Hypothalamus (tissue), 51 donors: ENCODE measurements around the gene FAM3A.

Experiments
- DNase-seq, 51 donors: peaks; one replicate each; lab custom pipeline; 2025; lab: John Stamatoyannopoulos, UW

FAM3A gene

GRCh38 chrX:154535892-154536291 is 19.9 kb upstream of the FAM3A start:
- no peak for DNase-seq

DNA sequence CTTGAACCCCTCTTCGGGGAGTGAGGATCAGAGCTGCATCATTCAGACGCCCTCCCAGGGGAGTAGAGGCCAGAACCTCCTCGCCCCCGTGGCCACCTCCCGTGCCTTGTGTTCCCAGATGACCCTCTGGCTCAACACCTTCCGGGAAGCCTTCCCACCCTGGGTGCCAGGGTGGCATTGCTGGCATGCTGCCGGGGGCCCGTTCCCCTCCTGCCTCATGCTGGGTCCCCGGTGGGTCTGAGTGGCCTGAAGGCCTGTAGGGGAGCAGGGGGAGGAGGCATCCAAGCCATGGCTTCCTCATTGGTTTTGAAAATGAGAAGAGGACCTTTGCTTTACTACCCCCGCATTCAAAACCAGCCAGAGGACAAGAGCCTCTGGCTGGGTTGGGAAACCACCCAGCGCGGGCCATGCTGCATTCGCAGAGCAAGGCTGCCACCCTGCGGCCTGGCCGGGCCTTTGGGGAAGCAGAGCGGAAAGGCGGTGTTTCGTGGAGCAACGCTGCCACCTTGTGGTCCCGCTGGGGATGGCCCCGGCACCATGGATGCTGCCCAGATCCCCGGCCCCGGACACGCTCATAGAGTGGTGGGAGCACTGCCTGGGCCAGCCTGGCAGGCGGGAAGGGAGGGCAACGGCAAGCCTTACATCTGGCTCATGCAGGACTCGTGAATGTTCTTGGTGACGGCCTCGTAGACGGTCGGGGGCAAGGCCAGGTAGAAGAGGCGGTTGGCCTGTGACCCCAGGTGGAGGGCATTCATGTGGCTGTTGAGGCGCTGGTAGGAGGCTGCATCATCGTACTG is 18.7 kb upstream of the FAM3A start:
- DNase-seq, result peak in 50 of 51 donors; percentile 5 to 91 (median 74)

DNA sequence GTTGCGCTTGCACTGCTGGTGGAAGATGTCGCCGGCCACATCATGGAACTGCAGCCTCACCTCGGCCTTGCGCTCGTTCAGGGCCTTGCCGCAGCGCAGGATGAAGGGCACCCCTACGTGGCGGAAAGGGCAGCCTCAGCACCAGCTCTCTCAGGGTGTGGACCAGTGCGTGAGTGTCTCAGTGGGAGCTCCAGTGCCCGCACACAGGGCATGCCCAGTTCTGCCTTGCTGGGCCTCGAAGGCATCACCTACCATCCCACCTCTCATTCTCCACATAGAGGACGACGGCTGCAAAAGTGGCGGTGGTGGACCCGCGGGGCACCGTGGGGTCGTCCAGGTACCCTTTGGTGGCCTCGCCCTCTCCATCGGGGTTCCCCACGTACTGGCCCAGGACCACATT is 16.7 kb upstream of the FAM3A start:
- no peak for DNase-seq

DNA sequence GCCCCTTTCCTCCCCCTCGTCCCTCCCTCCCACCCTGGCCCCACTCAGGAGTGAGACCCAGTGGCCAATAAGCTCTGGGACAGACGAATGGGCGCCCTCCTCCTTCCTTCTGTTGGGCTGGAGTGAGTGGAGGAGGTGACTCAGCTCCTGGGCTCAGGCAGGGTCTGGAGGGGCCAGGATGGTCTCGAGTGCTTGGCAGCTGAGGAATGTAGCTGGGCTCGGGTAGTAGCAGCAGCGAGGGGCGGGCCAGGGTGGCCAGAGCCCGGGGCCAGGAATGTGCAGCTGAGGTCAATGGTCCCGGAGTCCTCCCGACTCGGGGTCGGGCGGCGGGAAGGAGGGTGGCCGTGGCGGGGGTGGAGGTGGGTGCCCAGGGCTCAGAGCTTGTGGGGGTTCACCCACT is 15.6 kb upstream of the FAM3A start:
- peak in 2 of 51 donors; percentile 7 to 56 for DNase-seq

DNA sequence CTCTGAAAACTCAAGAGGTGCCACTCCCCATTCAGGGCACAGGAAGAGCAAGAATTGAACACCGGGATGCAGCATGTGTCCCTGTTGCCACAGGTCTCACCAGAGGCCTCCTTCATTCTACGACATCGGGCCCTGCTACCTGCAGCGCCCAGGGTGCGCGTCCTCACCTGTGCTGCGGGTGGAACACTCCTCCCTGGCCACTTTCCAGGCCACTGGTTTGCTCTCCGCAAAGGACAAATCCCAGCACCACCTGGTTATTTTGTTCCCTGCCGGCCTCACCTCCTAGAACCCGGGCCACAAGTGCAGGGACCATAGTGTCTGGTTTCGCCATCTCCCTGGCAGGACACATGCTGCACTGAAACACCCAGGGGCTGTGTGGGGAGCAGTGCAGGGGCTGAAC is 14.3 kb upstream of the FAM3A start:
- DNase-seq, result no peak

GRCh38 chrX:154529206-154529612 is 13.2 kb upstream of the FAM3A start:
- no peak for DNase-seq

DNA sequence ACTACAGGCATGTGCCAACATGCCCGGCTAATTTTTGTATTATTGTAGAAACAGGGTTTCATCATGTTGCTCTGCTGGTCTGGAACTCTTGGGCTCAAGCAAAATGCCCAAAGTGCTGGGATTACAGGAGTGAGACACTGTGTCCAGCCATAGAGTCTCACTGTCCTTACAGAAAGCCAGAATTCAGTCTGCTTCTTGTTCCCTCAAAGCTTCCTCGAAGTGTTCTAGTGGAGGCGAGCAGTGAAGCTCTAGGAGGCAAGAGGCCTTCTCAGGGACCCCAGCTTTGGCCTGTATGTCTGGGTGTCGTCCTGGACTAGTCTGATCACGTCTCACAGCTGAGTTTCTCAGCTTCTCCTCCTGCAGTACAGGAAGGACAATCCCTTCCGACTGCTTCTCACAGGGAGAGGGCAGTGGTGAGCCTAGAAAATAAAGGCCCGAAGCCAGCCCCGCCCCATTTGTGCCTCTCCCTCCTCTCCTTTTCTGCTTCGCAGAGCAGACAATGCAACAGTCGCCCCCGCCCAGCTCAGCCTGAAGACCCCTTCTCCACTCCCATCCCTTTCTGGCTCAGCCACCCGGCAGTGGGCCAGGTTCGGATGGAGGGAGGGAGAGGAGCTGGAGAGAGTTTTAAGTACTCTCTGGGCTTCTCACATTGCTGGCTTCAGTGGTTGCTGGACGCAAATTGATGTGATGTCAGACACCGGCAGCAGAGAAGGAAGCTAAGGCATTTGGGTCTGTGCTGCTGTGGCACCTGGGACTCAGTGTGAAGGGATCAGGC is 11.1 kb upstream of the FAM3A start:
- peak in 46 of 51 donors; percentile 4 to 80 (median 45) for DNase-seq

DNA sequence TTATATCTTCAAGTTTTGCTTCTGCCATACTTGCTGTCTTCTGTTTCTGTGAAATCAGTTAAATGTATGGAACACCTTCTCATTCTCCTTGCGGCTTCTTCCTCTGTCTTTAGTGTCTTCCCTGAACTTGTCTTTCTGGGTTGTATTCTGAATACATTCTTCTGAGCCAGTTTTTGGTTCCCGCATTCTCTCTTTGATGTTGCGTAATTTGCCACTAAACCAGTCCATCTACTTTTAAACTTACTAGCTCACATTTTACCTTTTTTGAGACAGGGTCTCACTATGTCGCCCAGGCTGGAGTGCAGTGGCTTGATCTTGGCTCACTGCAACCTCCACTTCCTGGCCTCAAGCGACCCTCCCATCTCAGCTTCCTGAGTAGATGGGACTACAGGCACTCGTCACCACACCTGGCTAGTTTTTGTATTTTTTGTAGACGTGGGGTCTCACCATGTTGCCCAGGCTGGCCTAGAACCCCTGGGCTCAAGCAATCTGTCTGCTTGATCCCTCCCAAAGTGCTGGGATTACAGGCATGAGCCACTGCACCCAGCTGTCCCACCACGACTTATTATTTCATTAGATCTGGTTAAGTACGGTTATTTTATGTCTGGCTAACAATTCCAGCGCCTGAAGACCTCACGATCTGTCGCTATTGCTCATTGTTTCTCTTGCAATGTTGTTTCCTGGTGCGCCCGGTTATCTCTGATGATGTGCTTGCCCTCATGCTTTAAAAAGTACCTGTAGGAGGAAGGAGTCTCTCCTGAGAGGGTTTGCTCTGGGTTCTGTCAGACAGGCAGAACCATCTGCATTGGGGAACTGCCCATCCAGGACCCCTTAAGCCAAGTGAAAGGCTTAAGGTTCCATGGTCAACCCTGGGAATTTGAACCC is 9.8 kb upstream of the FAM3A start:
- no peak for DNase-seq

DNA sequence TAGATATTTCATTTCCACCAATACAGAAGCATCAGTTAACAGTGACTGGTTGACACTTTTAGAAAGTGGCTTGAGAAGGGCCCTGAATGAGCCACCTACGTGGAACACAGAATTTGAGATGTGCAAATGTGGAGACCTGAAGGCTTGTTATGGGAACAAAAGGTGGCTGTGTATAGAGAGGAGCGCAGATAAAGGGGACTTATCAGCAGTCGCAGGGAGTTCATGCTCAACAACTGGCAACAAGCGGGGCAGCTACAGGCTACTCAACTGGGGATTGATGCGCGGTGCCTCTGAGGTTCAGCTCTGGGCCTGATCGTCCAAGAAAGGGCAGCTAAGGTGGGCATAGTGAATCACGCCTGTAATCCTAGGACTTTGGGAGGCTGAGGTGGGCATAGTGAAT is 3.4 kb upstream of the FAM3A start:
- DNase-seq, result no peak

- DNase-seq, result peak in 16 of 51 donors; percentile 2 to 52 (median 27)
Measured at GRCh38 chrX:154517101-154517781, 1.2 kb upstream of the FAM3A start.

GRCh38 chrX:154516656-154517100 is 646 bp upstream of the FAM3A start:
- peak in 15 of 51 donors; percentile 7 to 59 (median 31) for DNase-seq

GRCh38 chrX:154515090-154515965 is 704 bp downstream of the FAM3A start:
- peak in 2 of 51 donors; percentile 26 to 43 for DNase-seq

- DNase-seq, result no peak
Measured at GRCh38 chrX:154513716-154514115, 2.3 kb downstream of the FAM3A start.

DNA sequence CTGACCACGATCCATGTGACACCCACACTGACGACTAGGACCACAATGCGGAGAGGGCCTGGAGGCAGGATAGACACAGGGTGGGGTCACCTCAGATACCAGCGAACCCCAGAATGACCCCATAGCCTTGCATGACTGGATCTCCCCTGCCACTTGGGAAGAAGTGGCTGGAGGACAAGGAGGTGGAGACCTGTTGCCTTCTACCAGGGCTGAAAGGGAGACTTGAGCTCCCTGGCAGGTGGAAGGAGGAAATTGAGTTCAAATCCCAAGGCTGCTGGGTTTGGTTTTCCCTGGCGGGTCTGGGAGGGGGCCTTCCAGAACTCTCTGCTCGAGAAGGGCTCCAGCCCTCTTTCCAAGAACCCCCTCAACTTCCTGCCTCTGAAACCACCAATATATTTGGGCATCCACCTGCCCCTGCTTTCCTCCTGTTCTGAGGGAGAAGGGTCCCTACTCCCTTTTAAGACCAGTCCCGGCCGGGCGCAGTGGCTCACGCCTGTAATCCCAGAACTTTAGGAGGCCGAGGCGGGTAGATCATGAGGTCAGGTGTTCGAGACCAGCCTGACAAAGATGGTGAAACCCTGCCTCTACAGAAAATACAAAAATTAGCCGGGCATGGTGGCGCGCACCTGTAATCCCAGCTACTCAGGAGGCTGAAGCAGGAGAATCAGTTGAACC is 3.0 kb downstream of the FAM3A start:
- no peak for DNase-seq

DNA sequence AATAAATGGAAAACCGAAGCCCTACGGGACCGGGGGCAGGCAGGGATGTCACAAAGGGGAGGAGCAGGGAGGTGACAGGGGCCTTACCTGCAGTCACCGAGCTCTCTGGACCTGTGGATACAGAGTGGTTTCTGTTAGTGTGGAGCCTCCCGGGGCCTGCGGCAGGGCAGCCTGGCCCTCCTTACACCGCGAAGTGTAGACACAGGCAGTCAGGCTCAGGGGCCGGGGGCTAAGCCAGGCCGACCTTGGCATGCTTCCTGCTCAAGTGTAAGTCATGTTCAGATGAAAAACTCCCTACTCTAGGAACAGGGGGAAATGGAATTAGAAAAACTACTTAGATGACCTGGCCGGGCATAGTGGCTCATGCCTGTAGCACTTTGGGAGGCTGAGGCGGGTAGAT is 4.3 kb downstream of the FAM3A start:
- no peak for DNase-seq

DNA sequence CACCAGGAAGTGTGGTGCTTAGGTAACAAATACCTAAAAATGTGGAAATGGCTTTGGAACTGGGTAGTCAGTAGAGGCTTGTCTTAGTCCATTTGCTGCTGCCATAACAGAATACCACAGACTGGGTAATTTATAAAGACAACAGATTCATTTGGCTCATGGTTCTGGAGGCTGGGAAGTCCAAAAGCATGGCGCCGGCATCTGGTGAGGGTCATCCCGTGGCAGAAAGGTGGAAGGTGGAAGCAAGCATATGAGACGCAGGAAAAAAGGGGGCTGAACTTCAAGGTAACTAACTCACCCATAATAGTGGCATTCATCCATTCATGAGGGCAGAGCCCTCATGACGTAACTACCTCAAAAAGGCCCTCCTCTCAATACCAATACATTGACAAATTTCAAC is 6.6 kb downstream of the FAM3A start:
- no peak for DNase-seq

DNA sequence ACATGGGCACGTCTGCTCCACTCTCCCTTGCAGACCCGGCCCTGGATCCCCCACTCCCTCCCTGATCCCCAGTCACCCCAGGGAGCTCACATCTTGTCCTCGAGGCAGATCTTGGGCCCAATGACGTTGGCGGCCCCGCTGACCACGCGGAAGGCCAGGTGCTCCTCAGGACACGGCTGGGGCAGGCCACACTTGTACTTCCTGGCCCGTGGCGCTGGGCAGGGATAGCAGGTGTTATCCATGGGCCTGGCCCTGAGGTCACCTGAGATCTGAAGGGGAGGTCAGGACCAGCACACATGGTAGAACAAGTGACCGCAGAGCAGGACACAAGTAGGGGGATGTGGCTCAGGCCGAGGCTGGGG is 7.7 kb downstream of the FAM3A start:
- no peak for DNase-seq

GRCh38 chrX:154507673-154508383 is 8.2 kb downstream of the FAM3A start:
- DNase-seq, result no peak
